Subcutaneous abdominal adipose tissue (tissue), 5 donors: ENCODE measurements around the gene RNU6-9.

Source experiments
- H3K27ac ChIP-seq: one replicate; pipeline ENCODE4 v1.7.0; 2013; ENCODE audit warnings: low read depth, mild to moderate bottlenecking, inconsistent platforms, low read length, moderate library complexity
- H3K27me3 ChIP-seq, 5 donors: one replicate each; pipeline ENCODE4 v1.7.0; 2013; ENCODE audit warnings: low read length in 5 of 5, inconsistent platforms in 1 of 5; ENCODE audit not compliant: control insufficient read depth in 5 of 5, insufficient read depth in 4 of 5
- H3K36me3 ChIP-seq, 5 donors: one replicate each; pipeline ENCODE4 v1.7.0; 2013; ENCODE audit warnings: low read length in 5 of 5; ENCODE audit not compliant: control insufficient read depth in 5 of 5, insufficient read depth in 5 of 5
- H3K4me1 ChIP-seq, 5 donors: one replicate each; pipeline ENCODE4 v1.7.0; 2013; ENCODE audit warnings: low read length in 5 of 5, mild to moderate bottlenecking in 3 of 5, moderate library complexity in 1 of 5; ENCODE audit not compliant: control insufficient read depth in 5 of 5, insufficient read depth in 5 of 5
- H3K4me3 ChIP-seq, 5 donors: one replicate each; pipeline ENCODE4 v1.7.0; 2013; ENCODE audit warnings: low read length in 5 of 5, low read depth in 1 of 5
- H3K9ac ChIP-seq, 5 donors: one replicate each; pipeline ENCODE4 v1.7.0; 2013; ENCODE audit warnings: low read length in 5 of 5, mild to moderate bottlenecking in 4 of 5, moderate library complexity in 3 of 5
- H3K9me3 ChIP-seq, 5 donors: one replicate each; pipeline ENCODE4 v1.7.0; 2013; ENCODE audit warnings: low read length in 5 of 5; ENCODE audit not compliant: control insufficient read depth in 5 of 5
- donor health status: healthy.
- donor health status: healthy.
- donor health status: healthy.
- donor health status: healthy.
- donor health status: healthy.

Gene RNU6-9

DNA sequence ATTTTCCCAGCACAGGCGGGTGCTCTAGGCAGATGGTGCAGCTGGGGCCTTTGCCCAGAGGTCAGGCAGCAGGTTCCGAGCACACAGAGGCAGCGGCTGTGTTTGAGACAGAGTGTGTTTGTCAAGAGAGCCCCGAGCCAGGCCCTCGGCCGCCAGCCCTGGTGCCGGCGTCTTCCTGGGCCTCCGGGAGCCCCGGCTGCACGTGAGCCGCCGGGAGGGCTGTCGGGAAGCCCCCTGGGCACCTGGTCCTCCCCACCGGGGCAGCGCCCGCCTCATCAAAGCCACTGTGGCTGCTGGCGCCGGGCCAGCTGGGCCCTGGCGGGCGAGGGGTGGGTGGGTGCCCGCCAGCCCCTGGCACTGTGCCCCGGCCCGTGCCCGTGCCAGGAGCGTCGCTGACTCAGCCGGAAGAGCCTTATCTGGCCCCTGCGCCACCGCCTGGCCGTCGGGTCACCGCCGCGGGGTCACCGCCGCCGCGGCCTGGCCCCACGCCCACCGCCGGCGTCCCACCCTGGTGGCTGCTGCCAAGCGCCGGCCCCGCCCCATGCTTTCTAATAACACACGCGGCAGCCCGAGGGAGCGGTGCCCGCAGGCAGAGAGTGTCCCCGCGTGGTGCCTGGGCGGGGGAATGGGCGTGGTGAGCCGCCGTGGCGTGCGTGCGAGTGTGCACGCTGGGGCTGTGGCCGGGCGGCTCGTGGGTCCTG lies 47.5 kb downstream of the RNU6-9 start:
- no peaks in the 10 kb centered on the region for H3K27me3 ChIP-seq
- H3K9ac ChIP-seq: peak overlapping the region in 2 of 5 donors; percentile 30 to 47

DNA sequence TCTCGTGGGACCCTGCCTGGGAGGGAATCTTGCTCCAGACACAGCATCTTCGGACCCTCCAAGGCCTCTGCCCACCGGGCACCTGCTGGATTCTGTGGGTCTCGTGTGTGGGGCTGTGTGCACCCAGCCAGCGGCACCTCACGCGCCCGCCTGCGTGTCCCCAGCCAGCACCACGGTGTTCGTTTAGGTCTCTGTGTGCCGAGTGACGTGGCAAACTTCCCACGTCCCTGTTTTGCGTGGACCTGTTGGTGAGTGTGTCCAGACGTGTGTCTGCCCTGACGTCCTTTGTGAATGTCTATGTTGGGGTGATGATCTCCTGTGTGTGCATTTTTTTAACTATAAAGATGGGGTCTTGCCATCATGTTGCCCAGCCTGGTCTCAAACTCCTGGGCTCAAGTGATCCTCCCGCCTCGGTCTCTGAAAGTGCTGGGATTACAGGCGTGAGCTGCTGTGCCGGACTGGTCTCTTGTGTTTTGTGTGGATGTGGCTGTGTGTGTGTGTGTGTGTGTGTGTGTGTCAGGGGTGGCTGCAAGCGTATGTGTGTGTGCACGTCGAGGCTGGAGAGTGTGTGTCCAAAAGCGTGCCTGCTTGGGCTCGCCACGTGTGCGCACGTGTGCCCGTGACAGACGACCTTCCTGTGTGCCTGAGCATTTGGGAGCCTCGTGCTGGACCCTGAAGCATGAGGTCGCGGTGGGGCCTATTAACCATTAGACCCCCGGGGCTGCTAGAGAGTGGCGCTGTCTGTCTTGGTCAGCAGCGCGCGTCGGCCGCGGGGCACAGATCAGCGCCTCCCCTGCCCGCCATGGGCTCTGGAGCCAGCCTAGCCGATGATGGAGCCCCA lies 48.2 kb downstream of the RNU6-9 start:
- Histone ChIP-seq H3K27me3 (no peaks in the 10 kb centered on the region), H3K36me3 (peaks cover 0 to 22% (median 6%) of the 10 kb centered on the region in 5 donors), H3K9me3 (no peaks in the 10 kb centered on the region), H3K4me3 (peak overlapping the region in 4 of 5 donors; percentile 23 to 62 (median 47)), H3K4me1 (peaks cover 4 to 61% (median 32%) of the 10 kb centered on the region in 5 donors), H3K9ac (no peak overlapping the region), H3K27ac (peak overlapping the region; percentile 41)

More for the DNA sequence above, 47.5 kb downstream of the RNU6-9 start:
- H3K27ac ChIP-seq: peak overlapping the region; percentile 41
- H3K4me1 ChIP-seq: peaks cover 4 to 66% (median 32%) of the 10 kb centered on the region in 5 donors
- H3K4me3 ChIP-seq: peak overlapping the region in 3 of 5 donors; percentile 42 to 62 (median 52)
- H3K9me3 ChIP-seq: no peaks in the 10 kb centered on the region
- H3K36me3 ChIP-seq: peaks cover 0 to 22% (median 6%) of the 10 kb centered on the region in 5 donors

DNA sequence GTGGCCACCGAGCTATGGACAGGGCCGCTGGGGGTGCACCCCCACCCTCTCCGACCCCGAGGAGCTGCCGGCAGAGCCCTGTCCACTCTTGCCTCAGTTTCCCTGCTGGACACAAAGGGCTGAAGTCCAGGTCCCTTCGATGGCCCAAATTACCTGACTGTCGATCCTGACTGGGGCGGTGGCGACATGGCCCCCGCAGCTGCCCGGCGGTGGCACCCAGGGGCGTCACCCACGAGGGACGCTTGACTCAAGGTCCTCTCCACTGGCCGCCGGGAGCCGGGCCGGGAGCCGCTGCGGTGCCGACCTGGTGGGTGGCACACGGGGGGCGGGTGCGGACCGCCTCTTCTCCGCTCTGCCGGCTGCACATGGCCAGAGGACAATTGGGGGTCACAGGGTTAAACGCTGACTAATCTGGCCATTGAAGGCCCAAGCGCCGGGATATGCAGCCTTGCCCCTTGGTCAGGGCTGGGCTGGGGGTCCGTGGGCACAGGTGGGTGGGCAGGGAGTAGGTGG lies 48.9 kb downstream of the RNU6-9 start:
- no peak overlapping the region for H3K27ac ChIP-seq
- peaks cover 4 to 66% (median 34%) of the 10 kb centered on the region in 5 donors for H3K4me1 ChIP-seq
- no peak overlapping the region for H3K9ac ChIP-seq
- H3K36me3 ChIP-seq: peaks cover 0 to 20% (median 6%) of the 10 kb centered on the region in 5 donors
- no peaks in the 10 kb centered on the region for H3K9me3 ChIP-seq
- no peaks in the 10 kb centered on the region for H3K27me3 ChIP-seq
- H3K4me3 ChIP-seq: peak overlapping the region in 1 of 5 donors; percentile 62
